Activated T-cell treated with anti-CD3 and anti-CD28 coated beads, Interleukin-2, amount 50 U/mL, for 24 hours (primary cell): ENCODE results near the gene MEPE.
"Not testable (repeated sequence)": the region's sequence is repeated elsewhere in the genome, so short reads cannot be mapped to it uniquely, and the experiment has no call there.

Experiments
- DNase-seq: peaks from one replicate; pipeline ENCODE4 v3.0.0-alpha.2; 2020
- H3K27ac Mint-ChIP-seq: 2 replicates; pipeline ENCODE4 v1.8.0; 2020; ENCODE audit warnings: mild to moderate bottlenecking, mixed read lengths
- H3K27me3 Mint-ChIP-seq: 2 replicates; pipeline ENCODE4 v1.8.0; 2020; ENCODE audit warnings: mixed read lengths
- H3K36me3 Mint-ChIP-seq: 2 replicates; pipeline ENCODE4 v1.8.0; 2020; ENCODE audit warnings: low read depth, mixed read lengths
- H3K4me1 Mint-ChIP-seq: 2 replicates; pipeline ENCODE4 v1.8.0; 2020; ENCODE audit warnings: low read depth, mixed read lengths
- H3K4me3 Mint-ChIP-seq: 2 replicates; pipeline ENCODE4 v1.8.0; 2020; ENCODE audit warnings: mild to moderate bottlenecking, moderate library complexity, mixed read lengths
- H3K9me3 Mint-ChIP-seq: 2 replicates; pipeline ENCODE4 v1.8.0; 2020; ENCODE audit warnings: mixed read lengths

The MEPE gene

GRCh38 chr4:87882861-87883260, 50.1 kb downstream of the MEPE start:
- H3K4me1 Mint-ChIP-seq, result no peaks in the 10 kb centered on the region
- H3K36me3 Mint-ChIP-seq, result no peaks in the 10 kb centered on the region

GRCh38 chr4:87884976-87885549, 52.3 kb downstream of the MEPE start:
- DNase-seq, result no peak
- H3K4me3 Mint-ChIP-seq, result no peak overlapping the region
- H3K9me3 Mint-ChIP-seq, result peaks cover 2% of the 10 kb centered on the region
- peaks cover 34% of the 10 kb centered on the region for H3K27me3 Mint-ChIP-seq
- no peaks in the 10 kb centered on the region for H3K36me3 Mint-ChIP-seq
- no peak overlapping the region for H3K27ac Mint-ChIP-seq
- no peaks in the 10 kb centered on the region for H3K4me1 Mint-ChIP-seq

More at GRCh38 chr4:87882861-87883260, 50.1 kb downstream of the MEPE start:
- no peaks in the 10 kb centered on the region for H3K9me3 Mint-ChIP-seq
- H3K27me3 Mint-ChIP-seq, result peaks cover 38% of the 10 kb centered on the region
- H3K4me3 Mint-ChIP-seq, result no peak overlapping the region
- no peak for DNase-seq
- H3K27ac Mint-ChIP-seq, result no peak overlapping the region

- Mint-ChIP-seq H3K27ac (no peak overlapping the region), H3K4me1 (no peaks in the 10 kb centered on the region), H3K4me3 (no peak overlapping the region), H3K36me3 (no peaks in the 10 kb centered on the region), H3K27me3 (peaks cover 34% of the 10 kb centered on the region), H3K9me3 (peaks cover 2% of the 10 kb centered on the region)
- DNase-seq, result no peak
Observed at GRCh38 chr4:87886083-87886482, 53.3 kb downstream of the MEPE start.

- H3K4me1 Mint-ChIP-seq, result not testable (repeated sequence)
Observed at GRCh38 chr4:87890753-87891152, 58.0 kb downstream of the MEPE start.

GRCh38 chr4:87895964-87896621, 63.3 kb downstream of the MEPE start:
- H3K4me1 Mint-ChIP-seq, result peaks cover 16% of the 10 kb centered on the region
- H3K4me3 Mint-ChIP-seq, result no peak overlapping the region
- H3K9me3 Mint-ChIP-seq, result peaks cover 3% of the 10 kb centered on the region
- no peak for DNase-seq
- peak overlapping the region; percentile 40 for H3K27ac Mint-ChIP-seq
- H3K36me3 Mint-ChIP-seq, result no peaks in the 10 kb centered on the region
- peaks cover 31% of the 10 kb centered on the region for H3K27me3 Mint-ChIP-seq

More at GRCh38 chr4:87890753-87891152, 58.0 kb downstream of the MEPE start:
- H3K36me3 Mint-ChIP-seq, DNase-seq, H3K27ac Mint-ChIP-seq, H3K4me3 Mint-ChIP-seq, H3K9me3 Mint-ChIP-seq: not testable (repeated sequence)
- peaks cover 28% of the 10 kb centered on the region for H3K27me3 Mint-ChIP-seq
